ENCODE data around the gene WFDC5. TPM values are rescaled to one million over a fixed set of nuclear protein-coding genes. Genes with fewer than 3 reads are reported as not detected.

Gene WFDC5
- polyA plus RNA-seq, 1 donor, result not detected

Other genes with a start within 250 kb of the WFDC5 start
- gene YWHAB, start 229.5 kb downstream of the WFDC5 start, polyA plus RNA-seq (ENCODE audit: insufficient read length), result 236 TPM
- 105 TPM for gene PABPC1L, start 205.1 kb downstream of the WFDC5 start, polyA plus RNA-seq (ENCODE audit: insufficient read length)
- gene TOMM34, start 154.8 kb downstream of the WFDC5 start, polyA plus RNA-seq (ENCODE audit: insufficient read length), result 40.4 TPM
- gene STK4, start 148.7 kb downstream of the WFDC5 start, polyA plus RNA-seq (ENCODE audit: insufficient read length), result 22.8 TPM
- gene KCNS1, start 14.0 kb downstream of the WFDC5 start, polyA plus RNA-seq (ENCODE audit: insufficient read length), result 0.55 TPM
- not detected for gene WFDC12, start 9.3 kb upstream of the WFDC5 start, polyA plus RNA-seq (ENCODE audit: insufficient read length)
- not detected for gene PI3, start 59.7 kb upstream of the WFDC5 start, polyA plus RNA-seq (ENCODE audit: insufficient read length)
- gene SEMG1, start 91.9 kb upstream of the WFDC5 start, polyA plus RNA-seq (ENCODE audit: insufficient read length), result not detected
- gene SEMG2, start 106.2 kb upstream of the WFDC5 start, polyA plus RNA-seq (ENCODE audit: insufficient read length), result not detected
- gene SLPI, start 139.4 kb upstream of the WFDC5 start, polyA plus RNA-seq (ENCODE audit: insufficient read length), result 0.40 TPM
- gene RBPJL, start 191.7 kb upstream of the WFDC5 start, polyA plus RNA-seq (ENCODE audit: insufficient read length), result not detected
- gene MATN4, start 193.1 kb upstream of the WFDC5 start, polyA plus RNA-seq (ENCODE audit: insufficient read length), result 0.25 TPM
- gene SDC4, start 233.2 kb upstream of the WFDC5 start, polyA plus RNA-seq (ENCODE audit: insufficient read length), result 156 TPM
- gene SYS1, start 248.0 kb upstream of the WFDC5 start, polyA plus RNA-seq (ENCODE audit: insufficient read length), result 31.9 TPM

All from left kidney (tissue), 1 donor.